ENCODE data around the gene NHEJ1. TPM values are rescaled to one million over a fixed set of nuclear protein-coding genes. Genes with fewer than 3 reads are reported as not detected.

NHEJ1 gene
- total RNA-seq, 6 experiments from 2014 or later: 5.8 to 16.7 (median 10.9) TPM

GRCh38 chr2:219120082-219120481, 40.5 kb downstream of the NHEJ1 start:
- H3K4me3 ChIP-seq: no peak overlapping the region
- intact Hi-C loops (cut with DNase I): loop anchor here in 1 of 2 donors (2.0 kb wide), 1 partner anchor 61 kb away; no protein-coding TSS in a partner anchor
- no peaks in the 10 kb centered on the region for H3K27me3 ChIP-seq
- H3K9me3 ChIP-seq: no peaks in the 10 kb centered on the region
- TF ChIP-seq POLR2A (IDR thresholded peaks at IDR 0.05): no peak
- no peak for TF ChIP-seq CTCF (IDR thresholded peaks at IDR 0.05)
- DNase-seq: no peak
- H3K4me1 ChIP-seq: peaks cover 0 to 47% (median 21%) of the 10 kb centered on the region in 4 donors
- no peak for ATAC-seq
- H3K27ac ChIP-seq: no peak overlapping the region
- H3K36me3 ChIP-seq: no peaks in the 10 kb centered on the region

- DNase-seq (peak in 2 of 3 donors; percentile 57 to 75), ATAC-seq (peak; percentile 39 to 65 (median 58))
- Histone ChIP-seq H3K4me1 (peaks cover 0 to 42% (median 20%) of the 10 kb centered on the region in 4 donors), H3K27ac (no peak overlapping the region), H3K9me3 (no peaks in the 10 kb centered on the region), H3K4me3 (no peak overlapping the region), H3K36me3 (no peaks in the 10 kb centered on the region), H3K27me3 (no peaks in the 10 kb centered on the region)
- peak; percentile 54 to 67 (median 66) for TF ChIP-seq CTCF (IDR thresholded peaks at IDR 0.05)
- TF ChIP-seq POLR2A (IDR thresholded peaks at IDR 0.05): no peak
- 40% methylated on average over 7 of the region's 7 CpGs for WGBS (ENCODE audit: insufficient coverage, low coverage, low lambda C conversion rate, missing lambda C conversion rate)
- intact Hi-C loops (cut with DNase I): loop anchor here (2.0 to 5.0 kb wide), 2 partner anchors 47 to 61 kb away; no protein-coding TSS in a partner anchor
These were observed 41.1 kb downstream of the NHEJ1 start for GRCh38 chr2:219119422-219120043.

GRCh38 chr2:219118504-219118903, 42.1 kb downstream of the NHEJ1 start:
- Histone ChIP-seq H3K9me3 (no peaks in the 10 kb centered on the region), H3K36me3 (no peaks in the 10 kb centered on the region), H3K4me3 (no peak overlapping the region), H3K27me3 (no peaks in the 10 kb centered on the region), H3K27ac (no peak overlapping the region), H3K4me1 (peaks cover 0 to 31% (median 16%) of the 10 kb centered on the region in 4 donors)
- intact Hi-C loops (cut with DNase I): loop anchor here in 1 of 2 donors (5.0 kb wide), 1 partner anchor 46 kb away; no protein-coding TSS in a partner anchor
- DNase-seq: no peak
- TF ChIP-seq POLR2A (IDR thresholded peaks at IDR 0.05) (no peak), CTCF (IDR thresholded peaks at IDR 0.05) (no peak)
- WGBS (ENCODE audit: insufficient coverage, low coverage, low lambda C conversion rate, missing lambda C conversion rate): 75% methylated on average over 9 of the region's 12 CpGs
- ATAC-seq: no peak

DNA sequence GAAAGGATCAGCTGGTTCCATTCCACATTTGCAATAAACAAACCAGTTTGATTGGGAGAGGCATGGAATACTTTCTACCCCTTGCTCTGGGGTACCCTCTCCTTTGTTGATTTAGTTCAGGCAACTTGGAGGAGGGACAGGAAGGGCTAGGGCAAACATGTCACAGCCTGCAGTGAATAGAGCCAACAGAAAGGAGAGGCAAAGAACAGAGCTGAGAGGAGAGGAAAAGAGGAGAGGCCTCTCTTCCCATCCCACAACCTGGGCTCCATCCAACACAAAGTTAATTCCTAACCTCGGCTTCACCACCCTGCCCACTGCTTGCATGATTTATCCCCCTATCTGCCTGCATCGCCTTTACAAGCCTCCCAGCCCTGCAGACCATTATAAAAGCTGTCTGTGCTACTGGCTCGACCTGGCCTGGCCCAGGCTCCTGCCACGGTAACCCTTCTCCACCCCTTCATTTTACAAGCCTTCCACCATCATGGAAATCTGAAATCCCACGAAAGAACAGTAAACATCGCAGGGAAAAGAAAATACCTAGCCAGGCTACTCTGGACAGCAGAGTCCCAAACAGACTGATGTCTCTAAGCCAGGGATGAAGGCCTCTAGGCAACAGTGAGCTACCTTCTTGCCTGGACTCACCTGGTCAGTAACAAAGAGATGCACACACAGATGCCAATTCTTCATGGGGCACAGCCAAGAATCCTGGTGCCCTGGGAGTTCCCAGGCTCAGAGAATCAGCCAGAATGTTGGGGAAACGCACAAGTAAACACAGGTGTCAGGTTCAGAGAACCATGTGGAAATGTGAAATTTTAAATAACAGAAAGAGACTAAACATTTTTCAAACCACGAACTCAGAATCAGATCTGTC, 43.6 kb downstream of the NHEJ1 start:
- H3K27me3 ChIP-seq: no peaks in the 10 kb centered on the region
- no peaks in the 10 kb centered on the region for H3K9me3 ChIP-seq
- peak overlapping the region in 2 of 3 donors; percentile 56 to 74 for H3K27ac ChIP-seq
- peak; percentile 5 to 22 (median 10) for TF ChIP-seq CTCF (IDR thresholded peaks at IDR 0.05)
- TF ChIP-seq POLR2A (IDR thresholded peaks at IDR 0.05): no peak
- no peaks in the 10 kb centered on the region for H3K36me3 ChIP-seq
- peaks cover 0 to 27% (median 13%) of the 10 kb centered on the region in 4 donors for H3K4me1 ChIP-seq
- 25% methylated on average over 8 of the region's 8 CpGs for WGBS (ENCODE audit: insufficient coverage, low coverage, low lambda C conversion rate, missing lambda C conversion rate)
- DNase-seq: peak; percentile 21 to 85 (median 57)
- no peak overlapping the region for H3K4me3 ChIP-seq
- peak; percentile 83 to 94 (median 90) for ATAC-seq
- intact Hi-C loops (cut with DNase I): loop anchor here in 1 of 2 donors (5.0 kb wide), 1 partner anchor 45 kb away; no protein-coding TSS in a partner anchor
